GM12875 (cell line): ENCODE data around the gene SRPX.
A peak's percentile ranks its signal among the peaks of the same experiment; 100 is the strongest.

Experiments
- H3K4me3 ChIP-seq: one replicate; pipeline ENCODE4 v1.5.1; 2011; ENCODE audit warnings: low read depth, low read length, control low read depth
- TF ChIP-seq, protein P1 (sequence below): IDR thresholded peaks from 2 replicates; pipeline ENCODE4 v1.5.1; 2011; ENCODE audit warnings: low read depth, mild to moderate bottlenecking, control low read depth, inconsistent platforms, low read length, moderate library complexity, borderline replicate concordance; ENCODE audit not compliant: insufficient read depth

Gene SRPX, protein sequence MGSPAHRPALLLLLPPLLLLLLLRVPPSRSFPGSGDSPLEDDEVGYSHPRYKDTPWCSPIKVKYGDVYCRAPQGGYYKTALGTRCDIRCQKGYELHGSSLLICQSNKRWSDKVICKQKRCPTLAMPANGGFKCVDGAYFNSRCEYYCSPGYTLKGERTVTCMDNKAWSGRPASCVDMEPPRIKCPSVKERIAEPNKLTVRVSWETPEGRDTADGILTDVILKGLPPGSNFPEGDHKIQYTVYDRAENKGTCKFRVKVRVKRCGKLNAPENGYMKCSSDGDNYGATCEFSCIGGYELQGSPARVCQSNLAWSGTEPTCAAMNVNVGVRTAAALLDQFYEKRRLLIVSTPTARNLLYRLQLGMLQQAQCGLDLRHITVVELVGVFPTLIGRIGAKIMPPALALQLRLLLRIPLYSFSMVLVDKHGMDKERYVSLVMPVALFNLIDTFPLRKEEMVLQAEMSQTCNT

DNA sequence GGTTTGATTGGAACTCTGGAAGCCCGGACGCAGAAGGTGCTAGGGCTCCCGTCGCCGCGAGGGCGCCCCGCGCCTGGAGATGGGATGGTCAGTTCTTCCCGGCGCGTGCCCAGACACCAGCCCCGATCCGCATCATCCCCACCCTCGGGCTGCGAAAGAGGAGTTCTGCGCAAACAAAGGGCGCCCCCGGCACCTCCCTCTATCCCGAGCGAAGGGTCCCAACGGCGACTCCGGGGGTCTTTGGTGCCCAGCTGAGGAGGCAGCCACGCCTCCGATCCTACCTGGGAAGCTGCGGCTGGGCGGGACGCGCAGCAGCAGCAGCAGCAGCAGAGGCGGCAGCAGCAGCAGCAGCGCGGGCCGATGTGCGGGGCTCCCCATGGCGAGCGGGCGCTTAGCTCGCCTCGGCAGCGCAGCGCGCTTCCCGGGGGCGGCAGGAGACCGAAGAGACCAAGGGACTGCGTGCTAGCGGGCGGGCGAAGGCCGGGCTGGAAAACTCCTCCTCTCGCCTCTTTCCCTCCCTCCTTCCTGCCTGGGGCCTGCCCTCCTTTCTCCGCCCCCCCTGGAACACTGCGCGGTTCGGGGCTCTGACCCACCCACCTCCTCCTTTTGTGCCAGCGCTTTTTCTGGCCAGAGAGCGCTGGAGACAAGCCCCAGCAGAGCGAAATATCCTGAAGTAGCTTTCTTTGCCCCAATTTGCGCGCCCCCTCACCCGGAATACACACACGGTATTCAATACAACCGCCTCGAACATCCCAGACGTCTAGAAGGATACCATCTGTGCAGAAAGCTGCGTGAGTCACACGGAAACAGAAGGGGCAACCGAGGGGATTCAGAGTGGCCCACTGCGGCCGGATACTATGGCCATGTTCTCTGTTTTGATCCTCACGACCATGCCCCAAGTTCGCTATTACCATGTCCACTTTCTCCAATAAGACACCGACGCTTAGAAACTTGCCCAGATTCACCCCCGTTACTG, at the start of gene SRPX:
SRPX (minus strand) TSS at position 457 of the 976 bp plus-strand sequence; CDS start at position 378, 79 bp downstream.
- no peak within 1 kb of the TSS for H3K4me3 ChIP-seq
- TF ChIP-seq, protein P1, sequence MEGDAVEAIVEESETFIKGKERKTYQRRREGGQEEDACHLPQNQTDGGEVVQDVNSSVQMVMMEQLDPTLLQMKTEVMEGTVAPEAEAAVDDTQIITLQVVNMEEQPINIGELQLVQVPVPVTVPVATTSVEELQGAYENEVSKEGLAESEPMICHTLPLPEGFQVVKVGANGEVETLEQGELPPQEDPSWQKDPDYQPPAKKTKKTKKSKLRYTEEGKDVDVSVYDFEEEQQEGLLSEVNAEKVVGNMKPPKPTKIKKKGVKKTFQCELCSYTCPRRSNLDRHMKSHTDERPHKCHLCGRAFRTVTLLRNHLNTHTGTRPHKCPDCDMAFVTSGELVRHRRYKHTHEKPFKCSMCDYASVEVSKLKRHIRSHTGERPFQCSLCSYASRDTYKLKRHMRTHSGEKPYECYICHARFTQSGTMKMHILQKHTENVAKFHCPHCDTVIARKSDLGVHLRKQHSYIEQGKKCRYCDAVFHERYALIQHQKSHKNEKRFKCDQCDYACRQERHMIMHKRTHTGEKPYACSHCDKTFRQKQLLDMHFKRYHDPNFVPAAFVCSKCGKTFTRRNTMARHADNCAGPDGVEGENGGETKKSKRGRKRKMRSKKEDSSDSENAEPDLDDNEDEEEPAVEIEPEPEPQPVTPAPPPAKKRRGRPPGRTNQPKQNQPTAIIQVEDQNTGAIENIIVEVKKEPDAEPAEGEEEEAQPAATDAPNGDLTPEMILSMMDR = no peak

DNA sequence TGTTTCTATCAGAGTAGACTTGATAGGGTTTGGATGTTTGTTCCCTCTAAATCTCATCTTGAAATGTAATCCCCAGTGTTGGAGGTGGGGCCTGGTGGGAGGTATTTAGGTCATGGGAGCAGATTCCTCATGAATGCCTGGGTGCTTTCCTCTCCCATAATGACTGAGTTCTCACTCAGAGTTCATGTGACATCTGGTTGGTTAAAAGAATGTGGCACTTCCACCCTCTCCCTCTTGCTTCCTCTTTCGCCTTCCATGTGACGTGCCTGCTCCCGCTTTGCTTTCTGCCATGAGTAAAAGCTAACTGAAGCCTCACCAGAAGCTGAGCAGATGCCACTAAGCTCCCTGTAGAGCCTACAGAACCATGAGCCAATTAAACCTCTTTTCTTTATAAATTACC, 47.3 kb upstream of the SRPX start:
- no peak overlapping the region for H3K4me3 ChIP-seq
- TF ChIP-seq, protein P1 = no peak

DNA sequence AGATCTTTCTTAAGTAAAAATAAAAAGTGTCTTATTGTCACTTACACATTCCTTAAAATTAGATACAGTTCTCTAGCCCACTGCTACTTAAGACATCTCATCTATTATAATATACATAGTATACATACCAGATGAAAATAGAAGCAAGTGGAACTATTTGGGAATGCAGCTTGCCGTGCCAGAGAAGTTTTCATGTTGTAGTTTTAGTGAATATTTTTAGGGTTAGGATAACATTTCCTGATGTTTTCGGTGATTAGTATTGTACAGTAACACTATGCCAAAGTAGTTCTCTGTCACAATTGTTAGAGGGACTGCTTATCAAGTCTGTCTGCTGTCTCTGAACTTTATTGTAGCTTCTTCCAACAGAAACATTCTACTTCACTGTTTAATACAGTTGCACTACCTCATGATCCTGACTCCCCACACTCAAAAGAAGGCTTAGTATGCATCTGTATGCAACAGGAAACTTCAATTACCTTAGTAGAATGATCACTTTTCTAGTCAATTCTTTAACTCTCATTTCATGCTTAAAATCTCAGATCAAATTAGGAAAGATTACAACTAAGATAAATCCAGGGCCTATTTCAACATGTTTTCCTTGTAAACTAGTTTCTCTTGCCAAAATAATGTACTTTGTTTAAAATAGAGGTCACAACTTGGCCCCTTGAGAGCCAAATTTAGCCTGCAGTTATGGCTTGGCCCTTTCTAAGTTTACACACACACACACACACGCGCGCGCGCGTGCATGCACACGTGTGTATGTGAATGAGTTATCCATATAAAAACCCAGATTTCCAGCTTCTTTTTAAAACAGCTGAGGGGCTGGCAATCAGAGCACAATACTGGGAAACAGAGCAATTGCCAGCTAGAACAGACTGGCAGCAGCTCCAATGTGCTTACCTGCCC, 42.3 kb upstream of the SRPX start:
- TF ChIP-seq, protein P1 = no peak
- H3K4me3 ChIP-seq = no peak overlapping the region

DNA sequence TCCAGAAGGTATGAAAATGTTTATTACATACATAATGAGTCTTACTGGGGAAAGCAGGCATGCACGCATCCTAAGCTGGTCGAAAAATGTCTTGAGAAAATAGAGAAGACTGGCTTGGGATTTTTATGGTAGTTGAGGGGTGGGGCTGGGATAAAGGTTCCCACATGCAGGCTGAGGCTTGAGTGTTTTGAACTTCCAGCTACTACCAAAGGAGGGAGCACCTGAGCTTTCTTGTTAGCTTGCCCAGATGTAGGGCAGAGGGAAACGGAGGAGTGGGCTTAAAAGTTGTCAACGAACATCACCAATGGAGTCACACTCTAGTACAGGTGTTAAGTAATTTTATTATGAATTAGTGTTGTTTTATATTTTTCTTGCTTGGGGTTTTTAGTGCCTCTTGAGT, 39.6 kb upstream of the SRPX start:
- H3K4me3 ChIP-seq = no peak overlapping the region
- TF ChIP-seq, protein P1 = peak; percentile 55

DNA sequence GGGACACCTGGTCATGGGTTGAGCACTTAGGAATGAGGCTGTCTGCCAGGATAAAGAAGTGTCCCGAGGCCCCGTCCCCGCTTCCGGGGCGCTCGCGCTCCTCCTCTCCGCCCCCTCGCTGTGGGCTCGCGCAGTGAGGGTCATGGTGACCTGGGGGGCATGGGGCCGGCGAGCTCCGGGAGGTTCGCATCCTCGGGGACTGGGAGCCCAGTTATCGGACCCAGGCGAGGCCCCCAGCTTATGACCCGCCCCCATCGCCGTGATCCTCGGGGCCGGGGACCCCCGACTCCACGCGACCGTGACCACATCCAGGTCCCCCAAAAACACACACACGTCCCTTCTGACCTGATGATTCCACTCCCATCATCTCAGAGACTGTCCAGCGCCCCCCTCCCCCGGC, 35.3 kb upstream of the SRPX start:
- no peak overlapping the region for H3K4me3 ChIP-seq
- TF ChIP-seq, protein P1 = no peak

DNA sequence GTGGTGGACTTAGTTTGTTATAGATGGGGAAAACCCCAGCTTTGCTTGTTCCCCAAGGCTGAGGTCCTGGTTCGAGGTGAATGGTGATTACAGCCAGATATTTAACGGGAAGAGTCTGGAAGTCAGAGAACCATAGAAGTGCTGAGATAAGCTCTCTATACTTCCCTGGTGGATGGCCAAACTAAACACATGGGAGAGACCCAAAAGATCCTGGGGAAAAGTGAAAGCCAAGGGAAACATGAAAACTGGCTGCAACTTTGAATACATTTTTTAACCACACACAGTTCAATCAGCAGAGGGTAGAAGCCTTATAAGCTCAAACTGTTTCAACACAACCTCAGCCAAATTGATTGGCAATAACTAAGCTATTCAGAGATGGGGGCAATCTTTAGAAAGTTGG, 29.3 kb upstream of the SRPX start:
- TF ChIP-seq, protein P1 = no peak
- H3K4me3 ChIP-seq = no peak overlapping the region
